GM19193 (cell line): ENCODE results near the gene COX7C.

Experiments used
- POLR2A ChIP-seq: IDR thresholded peaks from 4 replicates; pipeline ENCODE4 v1.6.1; 2011; ENCODE audit not compliant: insufficient read depth, insufficient read length; ENCODE audit errors: extremely low read depth

COX7C gene, protein sequence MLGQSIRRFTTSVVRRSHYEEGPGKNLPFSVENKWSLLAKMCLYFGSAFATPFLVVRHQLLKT

DNA sequence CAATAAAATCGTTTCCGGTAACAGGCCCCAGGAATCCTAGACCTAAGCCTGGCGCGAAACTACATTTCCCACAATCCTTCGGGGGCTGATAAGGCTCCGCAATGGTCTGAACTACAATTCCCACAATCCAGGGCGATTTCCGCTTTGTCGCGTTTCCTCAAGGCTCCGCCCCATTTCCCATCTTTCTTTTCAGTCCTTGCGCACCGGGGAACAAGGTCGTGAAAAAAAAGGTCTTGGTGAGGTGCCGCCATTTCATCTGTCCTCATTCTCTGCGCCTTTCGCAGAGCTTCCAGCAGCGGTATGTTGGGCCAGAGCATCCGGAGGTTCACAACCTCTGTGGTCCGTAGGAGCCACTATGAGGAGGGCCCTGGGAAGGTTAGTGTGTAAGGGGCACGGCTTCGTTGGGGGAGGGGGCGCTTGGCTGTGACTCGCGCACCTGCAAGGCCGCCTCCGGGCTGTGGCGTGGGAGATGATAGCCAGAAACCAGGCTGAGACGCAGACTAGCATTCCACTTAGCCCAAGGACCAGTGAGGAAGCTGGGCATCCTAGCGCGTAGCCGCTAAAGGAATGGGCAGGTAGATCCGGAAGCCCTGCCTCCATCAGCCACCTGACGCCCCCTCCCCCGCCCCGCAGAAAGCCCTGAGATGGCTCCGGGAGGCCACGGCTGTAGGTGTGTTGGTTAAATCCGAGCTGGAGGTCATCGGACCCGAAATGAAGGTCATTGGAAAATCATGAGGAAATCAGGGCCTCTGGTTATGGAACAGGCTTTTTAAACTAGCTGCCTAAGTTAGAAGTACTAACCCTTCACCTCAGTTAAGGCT lies at the start of gene COX7C:
COX7C (plus strand) TSS at position 186 of the 821 bp plus-strand sequence; CDS start at position 301, 115 bp downstream.
- peak; percentile 82 for TF ChIP-seq POLR2A

DNA sequence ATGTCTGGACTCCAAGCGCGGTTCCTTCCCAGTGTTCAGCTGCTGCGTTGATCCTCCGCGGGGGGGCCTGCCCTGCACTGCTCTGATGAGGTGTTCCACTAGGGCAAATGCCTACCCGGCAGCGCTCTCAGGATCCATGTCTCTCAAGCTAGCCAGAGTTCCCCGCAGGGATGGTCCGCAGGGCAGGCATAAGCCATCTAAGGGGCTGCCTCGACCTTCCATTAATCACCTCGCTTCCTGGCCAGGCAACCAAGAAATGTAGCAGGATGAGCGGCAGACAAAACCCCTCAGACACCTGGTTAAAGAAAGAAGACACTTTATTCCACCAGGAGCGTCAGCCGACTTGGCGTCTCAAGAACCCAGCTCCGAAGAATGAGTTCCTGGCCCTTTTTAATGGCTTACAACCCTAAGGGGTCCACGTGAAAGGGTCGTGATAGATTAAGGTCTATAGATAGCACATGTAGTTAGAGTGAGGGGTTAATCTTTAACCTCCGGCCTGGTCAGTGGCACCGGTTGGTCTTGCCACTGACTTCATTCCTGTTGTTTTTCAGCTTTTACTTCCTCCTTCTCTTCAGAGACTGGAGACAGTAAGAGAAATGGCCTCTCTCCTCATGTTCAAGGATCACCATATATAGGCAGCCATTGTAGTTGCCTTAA lies 47.2 kb upstream of the COX7C start:
- no peak for TF ChIP-seq POLR2A

DNA sequence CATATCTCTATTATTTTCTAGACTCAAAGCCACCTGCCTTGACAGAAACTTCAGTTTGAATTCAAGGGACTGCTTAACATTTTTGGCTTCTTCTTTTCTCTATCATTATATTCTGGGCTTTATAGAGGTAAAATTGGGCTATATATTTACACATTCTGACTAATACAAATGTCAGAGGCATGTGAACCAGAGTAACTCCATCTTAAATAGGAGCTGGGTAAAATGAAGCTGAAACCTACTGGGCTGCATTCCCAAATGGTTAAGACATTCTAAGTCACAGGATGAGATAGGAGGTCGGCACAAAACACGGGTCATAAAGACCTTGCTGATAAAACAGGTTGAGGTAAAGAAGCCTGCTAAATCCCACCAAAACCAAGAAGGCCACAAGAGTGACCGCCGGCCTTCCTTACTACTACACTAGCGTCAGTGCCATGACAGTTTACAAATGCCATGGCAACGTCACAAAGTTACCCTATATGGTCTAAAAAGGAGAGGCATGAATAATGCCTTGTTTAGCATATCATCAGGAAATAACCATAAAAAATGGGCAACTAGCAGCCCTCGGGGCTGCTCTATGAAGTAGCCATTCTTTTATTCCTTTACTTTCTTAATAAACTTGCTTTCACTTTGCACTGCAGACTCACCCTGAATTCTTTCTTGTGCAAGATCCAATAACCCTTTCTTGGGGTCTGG lies 44.8 kb upstream of the COX7C start:
- no peak for TF ChIP-seq POLR2A

DNA sequence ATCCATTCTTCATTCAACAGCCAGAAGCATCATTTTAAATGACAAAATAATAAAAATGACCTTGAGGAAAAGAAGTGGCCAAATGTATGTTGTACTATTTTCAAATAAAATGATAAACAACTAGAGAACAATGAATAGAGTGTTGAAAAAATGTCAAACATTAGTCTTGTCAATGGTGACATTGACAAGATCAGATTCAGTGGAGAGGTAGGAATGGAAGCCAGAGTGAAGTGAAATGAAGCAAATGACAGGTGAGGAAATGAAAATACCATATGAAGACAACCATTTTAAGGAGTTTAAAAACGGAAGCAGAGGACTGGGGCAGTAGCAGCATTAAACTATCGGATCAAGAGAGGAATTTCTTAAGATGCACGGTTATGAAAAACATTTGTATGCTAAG lies 38.2 kb upstream of the COX7C start:
- TF ChIP-seq POLR2A, result no peak

DNA sequence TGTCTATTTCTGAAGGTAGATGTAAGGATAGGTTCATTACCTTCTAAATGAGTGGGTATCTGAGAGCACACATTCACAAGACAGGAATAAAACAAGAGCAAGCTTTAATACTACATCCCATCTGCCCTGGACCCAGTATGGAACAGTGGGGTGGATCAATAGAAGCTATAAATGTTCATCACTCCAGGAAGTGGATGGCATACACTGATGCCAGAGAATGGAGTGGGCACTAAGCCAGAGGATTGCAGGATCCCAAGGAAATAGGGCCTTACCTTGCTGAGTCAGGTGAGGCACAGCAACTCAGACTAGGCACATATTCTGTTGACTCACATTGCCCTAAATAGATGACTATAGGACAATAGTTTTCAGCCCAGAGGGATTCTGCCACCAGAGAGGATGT lies 21.3 kb upstream of the COX7C start:
- TF ChIP-seq POLR2A, result no peak

DNA sequence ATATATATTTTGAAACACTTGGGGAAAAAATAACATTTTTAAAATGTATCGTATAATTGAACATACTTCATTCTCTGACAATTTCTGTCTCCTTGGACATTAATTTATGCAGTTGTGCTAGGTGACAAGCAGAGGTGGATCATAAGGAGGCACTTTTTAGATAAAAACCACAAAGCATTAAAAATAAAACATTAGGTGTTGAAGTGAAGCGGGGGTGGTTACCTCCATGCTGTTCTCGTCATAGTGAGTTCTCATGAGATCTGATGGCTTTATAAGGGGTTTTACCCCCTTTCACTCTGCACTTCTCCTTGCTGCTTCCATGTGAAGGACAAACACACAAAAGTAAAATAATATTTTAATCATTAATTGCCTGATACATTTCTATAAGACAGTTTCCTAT lies 11.9 kb upstream of the COX7C start:
- no peak for TF ChIP-seq POLR2A

DNA sequence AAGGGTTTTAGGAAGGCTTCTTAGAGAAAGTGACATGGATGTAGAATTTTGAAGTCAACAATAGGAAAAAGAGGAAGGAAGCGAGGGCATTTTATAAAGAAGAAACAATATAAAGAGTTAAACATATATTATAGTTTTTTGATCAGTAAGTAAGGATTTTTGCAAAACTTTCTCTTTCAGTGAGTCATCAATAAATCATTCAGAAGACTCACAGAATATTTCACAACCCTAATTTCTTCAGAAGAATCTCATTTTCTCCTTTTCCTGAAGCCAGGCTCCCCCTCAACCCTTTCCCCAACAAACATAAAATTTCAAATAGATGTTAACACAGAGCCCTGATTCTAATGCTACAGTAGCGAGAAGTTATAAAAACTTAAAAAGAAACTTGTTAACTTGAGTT lies 4.3 kb upstream of the COX7C start:
- TF ChIP-seq POLR2A, result no peak

DNA sequence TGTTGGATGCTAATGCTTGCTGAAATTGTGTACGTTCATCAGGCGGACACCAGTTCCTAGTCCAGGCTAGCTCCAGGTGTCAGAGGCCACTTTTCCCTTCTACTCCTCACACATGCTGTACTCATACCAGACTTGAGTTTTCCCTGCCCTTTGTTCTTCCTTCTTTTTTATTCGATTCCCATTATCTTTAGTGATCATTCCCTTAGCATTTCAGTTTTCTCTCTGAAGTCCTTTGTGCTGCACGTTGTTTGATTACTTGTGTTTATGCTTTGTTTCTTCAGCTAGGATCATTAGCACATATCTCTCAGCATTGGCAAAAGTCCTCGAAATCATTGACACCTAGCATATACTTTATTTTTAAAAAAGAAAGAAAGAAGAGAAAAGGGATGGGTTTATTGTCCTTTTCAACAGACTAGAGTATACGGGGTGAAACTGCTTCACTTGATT lies 409 bp upstream of the COX7C start:
- no peak for TF ChIP-seq POLR2A

DNA sequence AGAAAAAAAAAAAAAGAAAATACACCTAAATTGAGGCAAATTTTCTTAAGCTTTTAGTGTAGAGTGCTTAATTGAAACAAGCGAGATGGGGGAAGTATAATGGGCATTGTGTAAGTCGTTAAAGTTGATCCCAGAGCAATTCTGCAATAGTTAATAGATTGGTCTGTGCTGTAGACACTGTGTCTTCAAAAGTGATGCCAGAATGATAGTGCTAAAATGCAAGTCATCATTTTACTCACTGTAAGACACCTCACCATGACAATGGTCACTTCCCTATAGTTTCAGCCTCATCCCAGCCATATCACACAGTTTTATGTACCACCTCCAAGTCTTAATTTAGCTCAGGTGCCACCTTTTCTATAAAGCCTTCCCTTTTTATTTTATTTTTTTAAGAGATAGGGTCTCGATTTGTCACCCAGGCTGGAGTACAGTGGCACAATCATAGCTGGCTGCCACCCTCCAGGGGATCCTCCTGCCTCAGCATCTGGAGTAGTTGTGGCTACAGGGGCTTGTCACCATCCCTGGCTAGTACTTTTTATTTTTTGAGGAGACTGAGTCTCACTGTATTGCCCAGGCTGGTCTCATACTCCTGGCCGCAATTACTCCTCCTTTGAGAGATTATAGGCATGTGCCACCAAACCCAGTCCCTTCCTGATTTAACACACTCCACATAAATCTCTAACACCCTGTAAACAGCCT lies 6.2 kb downstream of the COX7C start:
- TF ChIP-seq POLR2A, result no peak

DNA sequence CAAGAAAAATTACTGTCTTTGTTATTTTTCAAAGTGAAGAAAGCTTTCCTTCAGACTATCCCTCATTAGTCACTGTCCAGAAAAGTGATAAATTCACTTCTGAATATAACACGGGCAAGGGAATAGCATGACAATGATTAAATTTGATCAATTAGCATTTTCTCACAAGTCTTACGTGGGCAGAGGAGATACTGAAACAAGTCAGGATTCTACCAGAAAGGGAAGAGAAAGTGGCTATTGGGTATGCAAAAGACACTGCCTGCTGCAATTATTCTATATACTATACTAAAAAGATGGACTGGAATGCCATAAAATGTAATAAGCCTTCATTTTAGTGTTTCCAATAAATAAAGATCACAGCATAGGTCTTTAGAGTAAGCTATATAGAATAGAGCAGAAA lies 7.4 kb downstream of the COX7C start:
- TF ChIP-seq POLR2A, result no peak

DNA sequence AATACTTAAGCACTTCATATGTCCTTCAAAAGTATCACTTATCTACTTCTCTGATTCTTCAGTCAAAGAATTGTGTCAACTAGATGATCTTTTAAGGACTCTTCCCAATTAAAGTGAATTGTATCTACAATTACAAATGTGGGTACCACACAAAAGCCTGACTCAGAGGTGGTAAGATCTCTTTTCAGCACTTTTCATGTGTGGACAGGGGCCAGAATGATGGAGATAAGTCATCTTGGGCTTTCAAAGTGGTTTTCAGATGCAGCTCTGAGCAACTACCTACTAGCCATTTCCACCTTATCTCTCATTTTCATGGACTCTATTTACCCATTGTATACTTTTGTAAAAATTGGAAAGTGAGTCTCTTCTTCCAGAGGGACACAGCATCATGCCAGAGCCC lies 8.4 kb downstream of the COX7C start:
- no peak for TF ChIP-seq POLR2A

DNA sequence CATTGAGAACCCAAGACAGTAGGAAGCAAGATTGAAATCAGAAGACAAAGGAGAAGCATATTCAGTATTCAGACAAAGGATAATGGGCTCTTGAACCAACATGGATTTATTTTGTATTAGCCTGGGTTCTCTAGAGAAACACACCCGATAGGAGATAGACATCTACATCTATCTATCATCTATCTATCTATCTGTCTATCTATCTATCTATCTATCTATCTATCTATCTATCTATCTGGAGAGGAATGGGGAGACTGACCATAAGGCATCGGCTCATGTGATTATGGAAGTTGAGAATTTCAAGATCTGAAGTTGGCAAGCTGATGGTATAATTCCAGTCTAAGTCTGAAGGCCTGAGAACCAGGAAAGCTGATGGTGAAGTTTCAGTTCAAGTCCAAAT lies 13.4 kb downstream of the COX7C start:
- no peak for TF ChIP-seq POLR2A

DNA sequence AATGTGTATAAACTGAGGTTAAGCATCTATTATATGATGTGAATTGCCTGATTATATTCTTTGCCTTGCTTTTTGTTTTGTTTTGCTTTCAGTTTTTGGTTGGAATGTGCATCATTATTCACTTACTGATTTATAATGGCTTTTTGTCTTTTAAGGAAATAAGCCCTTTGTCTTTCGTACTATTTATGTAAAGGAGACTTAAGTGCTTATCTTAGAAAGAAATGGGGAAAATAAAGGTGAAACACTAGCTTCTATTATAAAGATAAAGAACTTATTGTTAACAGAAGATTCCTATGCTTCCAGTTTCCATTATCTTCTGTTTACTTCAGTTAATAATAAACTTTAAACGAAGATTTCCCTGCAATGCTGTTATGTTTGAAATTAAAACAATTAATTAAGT lies 23.3 kb downstream of the COX7C start:
- no peak for TF ChIP-seq POLR2A

DNA sequence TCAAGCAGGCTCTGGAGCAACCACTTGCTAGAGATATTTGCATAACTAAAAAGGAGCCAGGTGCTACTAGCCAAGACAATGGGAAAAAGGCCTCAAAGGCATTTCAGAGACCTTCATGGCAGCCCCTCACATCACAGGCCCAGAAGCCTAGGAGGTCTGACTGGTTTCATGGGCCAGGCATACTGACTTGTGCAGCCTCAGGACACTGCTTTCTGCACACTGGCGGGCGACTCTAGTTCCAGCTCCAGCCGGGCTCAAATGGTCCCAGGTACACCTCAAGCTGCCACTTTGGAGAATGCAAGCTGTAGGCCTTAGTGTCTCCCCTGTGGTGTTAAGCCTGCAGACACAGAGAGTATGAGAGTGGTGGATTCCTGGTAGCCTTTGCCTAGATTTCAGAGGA lies 27.1 kb downstream of the COX7C start:
- no peak for TF ChIP-seq POLR2A

DNA sequence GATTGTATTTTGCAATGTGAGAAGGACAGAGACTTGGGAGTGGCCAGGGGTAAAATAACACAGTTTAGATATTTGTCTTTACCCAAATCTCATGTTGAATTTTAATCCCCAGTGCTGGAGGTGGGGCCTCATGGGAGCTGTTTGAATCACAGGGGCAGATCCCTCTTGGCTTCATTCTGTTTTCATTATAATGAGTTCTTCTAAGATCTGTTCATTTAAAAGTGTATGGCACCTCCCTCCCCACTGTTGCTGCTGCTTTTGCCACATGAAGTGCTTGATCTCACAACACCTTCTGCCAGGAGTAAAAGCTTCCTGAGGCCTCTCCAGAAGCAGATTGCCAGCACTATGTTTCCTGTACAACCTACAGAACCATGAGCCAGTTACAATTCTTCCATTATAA lies 28.1 kb downstream of the COX7C start:
- no peak for TF ChIP-seq POLR2A
